Islet of Langerhans (tissue), 1 donor: Measurements from ENCODE around the gene POPDC3.
"Not testable (repeated sequence)": the region's sequence is repeated elsewhere in the genome, so short reads cannot be mapped to it uniquely, and the experiment has no call there.

ENCODE experiments used
- FAIRE-seq: peaks from one replicate; lab custom pipeline; 2011; peaks lifted over from hg19 to GRCh38; lab: Jason Lieb, UNC

POPDC3 gene

DNA sequence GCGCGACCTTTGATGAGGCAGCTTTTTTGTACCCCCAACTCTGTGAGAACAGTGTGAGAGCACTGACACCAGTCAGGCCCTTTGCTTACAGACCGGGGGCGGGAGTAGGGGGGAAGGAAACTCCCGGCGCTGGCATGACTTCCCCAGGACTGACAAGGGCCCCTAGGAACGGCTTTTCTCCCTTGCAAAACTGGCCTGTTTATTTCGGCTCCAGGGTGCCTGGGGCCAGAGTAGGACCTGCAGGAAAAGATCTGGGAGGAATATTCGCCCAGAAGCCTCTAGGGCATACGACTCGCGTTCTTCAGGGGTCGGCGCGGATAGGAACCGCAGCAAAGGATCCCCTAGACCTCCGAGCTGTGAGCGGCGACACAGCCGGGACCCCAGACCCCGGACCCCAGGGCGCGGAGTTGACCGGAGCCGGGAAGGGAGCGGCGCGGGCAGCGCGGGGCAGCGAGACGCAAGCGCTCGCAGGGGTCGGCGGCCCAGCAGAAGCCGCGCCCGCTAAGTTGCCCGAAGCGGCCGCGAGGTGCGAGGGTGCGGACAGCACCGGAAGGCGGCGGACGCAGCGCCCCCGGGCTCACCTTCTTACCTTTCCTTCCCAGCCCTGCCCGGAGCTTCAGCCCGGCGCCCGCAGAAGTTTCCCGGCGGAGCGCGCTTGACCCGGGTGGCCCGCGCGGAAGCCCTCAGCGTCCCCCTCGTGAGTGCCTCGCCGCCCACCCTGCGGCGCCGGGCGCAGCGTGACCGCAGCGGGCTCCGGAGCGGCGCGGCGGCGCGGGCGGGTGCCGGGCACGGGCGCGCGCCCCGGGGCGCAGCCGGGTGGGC lies at the start of gene POPDC3:
POPDC3 (minus strand) TSS at position 771 of the 822 bp plus-strand sequence. CDS start 18,105 bp downstream, outside the sequence.
- no peak for FAIRE-seq

DNA sequence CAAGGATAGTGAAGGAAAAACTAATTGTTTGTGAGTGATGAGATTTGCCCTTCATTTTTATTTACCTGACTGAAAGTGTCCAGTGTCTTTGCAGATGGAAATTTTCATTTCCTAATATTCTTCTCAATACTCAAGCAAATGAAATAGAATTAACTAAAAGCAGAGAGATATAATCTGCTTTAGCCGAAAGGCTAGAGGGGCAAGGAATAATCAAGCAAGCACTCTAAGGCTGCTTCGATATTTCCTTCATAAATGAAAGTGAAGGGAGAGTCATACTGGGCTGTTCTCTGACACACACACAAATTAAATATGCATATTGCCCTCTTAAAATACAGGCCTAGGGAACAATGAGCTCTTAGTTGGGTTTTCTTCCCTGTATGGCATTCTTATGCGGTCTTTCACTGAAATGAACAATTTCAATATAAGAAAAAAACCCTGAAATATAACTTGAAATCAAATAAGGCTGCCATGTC lies 47.5 kb upstream of the POPDC3 start:
- no peak for FAIRE-seq

DNA sequence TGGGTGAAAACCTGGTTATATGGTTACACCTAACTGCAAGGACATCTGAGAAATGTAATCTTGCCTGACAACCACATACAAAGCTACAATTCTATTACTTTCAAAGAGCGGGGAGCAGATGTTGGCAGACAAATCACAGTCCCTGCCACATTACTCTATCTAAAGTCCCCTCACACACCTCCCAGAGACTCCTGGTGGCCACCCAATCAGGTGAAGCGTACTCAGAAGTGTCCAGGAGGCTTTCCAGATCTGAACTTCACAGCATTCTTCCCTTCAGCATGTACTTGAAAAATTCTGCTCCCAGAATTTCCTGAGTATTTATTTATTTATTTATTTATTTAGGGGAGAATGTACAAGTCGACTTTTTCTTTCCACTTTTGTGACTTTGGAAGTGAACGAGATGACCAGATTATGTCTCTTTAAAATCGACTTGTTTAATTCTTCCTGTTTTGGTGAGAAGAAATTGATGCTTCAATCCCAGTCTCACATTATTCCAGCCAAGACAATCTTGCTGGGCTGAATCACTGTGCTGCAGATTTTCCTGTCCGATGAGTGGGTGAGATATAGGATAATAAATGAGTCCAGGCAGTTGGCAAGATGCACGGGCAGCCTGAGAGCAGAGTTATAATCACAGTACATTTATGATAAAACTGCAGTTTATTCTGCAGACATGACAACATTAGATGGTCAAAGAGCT lies 46.9 kb upstream of the POPDC3 start:
- FAIRE-seq: no peak

GRCh38 chr6:105223242-105223641 lies 43.4 kb upstream of the POPDC3 start:
- no peak for FAIRE-seq

DNA sequence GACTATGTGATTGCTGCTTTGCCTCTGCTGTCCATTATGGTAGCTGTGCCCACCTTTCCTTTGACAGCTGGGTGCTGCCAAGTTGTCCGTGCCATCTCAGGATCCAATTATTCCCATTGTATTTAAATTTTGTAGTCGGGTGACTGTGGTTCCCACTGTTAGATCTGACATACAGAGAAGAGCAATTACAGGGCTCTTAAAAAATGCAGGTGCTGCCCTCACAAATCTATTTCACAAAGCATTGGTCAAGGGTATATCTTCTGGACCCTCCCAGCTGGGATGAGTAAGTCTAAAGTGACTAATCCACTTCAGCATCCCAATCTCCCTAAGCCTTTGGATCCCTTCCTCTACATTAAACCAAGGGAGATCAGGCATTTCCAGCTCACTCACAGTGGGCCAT lies 41.4 kb upstream of the POPDC3 start:
- FAIRE-seq: not testable (repeated sequence)

DNA sequence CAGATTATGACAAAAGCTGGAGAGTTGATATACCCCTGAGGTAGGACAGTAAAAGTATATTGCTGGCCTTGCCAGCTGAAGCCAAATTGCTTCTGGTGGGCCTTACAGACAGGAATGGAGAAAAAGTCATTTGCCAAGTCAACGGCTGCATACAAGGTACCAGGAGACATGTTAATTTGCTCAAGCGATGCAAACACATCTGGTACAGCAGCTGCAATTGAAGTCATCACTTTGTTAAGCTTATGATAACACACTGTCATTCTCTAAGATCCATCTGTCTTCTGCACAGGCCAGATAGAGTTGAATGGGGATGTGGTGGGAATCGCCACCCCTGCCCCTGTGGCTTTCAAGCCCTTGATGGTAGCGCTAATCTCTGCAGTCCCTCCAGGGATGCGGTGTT lies 40.4 kb upstream of the POPDC3 start:
- FAIRE-seq: no peak

DNA sequence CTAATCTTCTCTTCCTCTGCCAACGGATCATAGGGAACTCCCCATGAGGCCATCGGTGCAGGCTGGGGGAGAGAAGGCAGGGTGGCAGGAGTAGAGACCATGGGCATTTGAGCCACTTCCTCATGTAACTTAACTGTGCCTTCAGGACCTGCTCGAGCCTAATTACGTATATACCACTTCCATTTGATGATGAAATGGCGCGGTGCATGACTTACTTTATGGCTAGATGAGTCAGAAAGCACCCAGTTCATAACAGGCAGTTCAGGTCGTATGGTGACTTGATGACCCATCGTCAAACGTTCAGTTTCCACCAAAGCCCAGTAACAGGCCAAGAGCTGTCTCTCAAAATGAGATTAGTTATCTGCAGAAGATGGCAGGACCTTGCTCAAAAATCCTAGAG lies 39.4 kb upstream of the POPDC3 start:
- not testable (repeated sequence) for FAIRE-seq

DNA sequence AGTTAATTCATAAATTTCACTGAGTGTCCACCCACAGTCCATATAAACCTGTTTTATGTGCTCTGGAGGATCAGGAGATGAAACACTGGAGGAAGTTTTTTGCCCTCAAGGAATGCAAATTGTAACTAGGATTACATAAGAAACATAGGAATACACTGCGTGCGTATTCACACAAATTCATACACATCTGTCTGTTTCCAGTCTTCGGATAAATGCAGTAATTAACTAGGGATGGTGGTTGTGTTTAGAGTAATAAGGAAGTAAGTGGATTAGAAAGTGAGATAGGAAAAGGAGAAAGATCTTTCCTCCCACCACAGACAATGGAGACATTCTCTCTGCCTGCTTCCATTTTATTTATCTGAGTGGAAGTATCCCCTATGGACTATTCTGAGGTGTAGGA lies 35.7 kb upstream of the POPDC3 start:
- no peak for FAIRE-seq

DNA sequence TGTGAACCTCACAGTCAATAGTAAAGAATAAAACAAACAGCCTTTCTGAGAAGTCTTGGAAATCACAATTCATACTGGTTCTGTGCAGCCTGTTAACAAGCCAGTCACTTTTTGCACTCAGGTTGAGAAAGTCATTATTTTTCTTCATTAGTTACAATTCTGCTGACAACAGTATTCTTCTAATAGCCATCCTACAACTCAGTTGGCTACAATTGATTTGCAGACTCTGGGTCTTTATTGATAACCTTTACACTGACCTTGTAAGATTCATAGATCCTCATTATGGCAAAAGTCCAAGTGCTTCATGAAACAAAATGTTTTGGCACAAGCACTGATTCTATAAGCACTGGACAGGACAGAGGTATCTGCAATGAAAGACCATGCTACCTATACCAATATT lies 34.9 kb upstream of the POPDC3 start:
- no peak for FAIRE-seq

DNA sequence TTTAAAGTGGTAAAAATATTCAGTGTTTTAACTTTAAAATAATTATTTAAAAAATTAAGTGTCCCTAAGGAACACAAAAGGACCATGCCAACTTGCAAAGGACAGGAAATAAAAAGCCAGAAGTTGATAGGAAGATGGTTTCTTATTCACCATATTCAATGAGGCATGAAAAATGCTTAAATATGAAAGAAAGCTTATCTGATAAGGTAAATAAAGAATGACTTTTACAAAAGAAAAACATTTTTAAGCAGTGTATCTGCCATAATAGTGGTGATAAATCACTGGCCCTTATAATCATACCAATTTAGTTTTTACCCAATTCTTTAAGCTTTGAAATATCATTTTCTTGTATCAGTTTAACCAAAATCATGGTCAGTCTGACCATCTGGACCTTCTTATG lies 33.5 kb upstream of the POPDC3 start:
- FAIRE-seq: no peak

GRCh38 chr6:105212587-105212986 lies 32.8 kb upstream of the POPDC3 start:
- FAIRE-seq: no peak

DNA sequence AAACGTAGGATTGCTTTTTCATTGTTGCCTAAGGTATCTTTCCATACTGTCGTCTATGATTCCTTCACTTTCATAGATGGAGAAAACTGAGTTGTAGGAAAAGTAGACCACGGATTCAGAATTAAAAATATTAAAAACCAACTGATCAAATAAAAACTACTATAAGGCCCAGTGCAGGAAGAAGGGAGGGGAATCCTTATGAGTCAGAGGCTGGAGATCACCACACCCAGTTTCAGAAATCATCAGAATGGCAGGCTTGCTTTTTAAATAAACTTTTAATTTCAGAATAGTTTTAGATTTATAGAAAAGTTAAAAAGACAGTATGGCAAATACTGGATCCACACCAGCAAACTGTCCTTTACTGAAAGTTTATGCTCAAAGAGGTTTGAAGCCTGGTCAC lies 32.0 kb upstream of the POPDC3 start:
- no peak for FAIRE-seq

- FAIRE-seq: no peak
Observed at GRCh38 chr6:105210932-105211531, 31.2 kb upstream of the POPDC3 start.

DNA sequence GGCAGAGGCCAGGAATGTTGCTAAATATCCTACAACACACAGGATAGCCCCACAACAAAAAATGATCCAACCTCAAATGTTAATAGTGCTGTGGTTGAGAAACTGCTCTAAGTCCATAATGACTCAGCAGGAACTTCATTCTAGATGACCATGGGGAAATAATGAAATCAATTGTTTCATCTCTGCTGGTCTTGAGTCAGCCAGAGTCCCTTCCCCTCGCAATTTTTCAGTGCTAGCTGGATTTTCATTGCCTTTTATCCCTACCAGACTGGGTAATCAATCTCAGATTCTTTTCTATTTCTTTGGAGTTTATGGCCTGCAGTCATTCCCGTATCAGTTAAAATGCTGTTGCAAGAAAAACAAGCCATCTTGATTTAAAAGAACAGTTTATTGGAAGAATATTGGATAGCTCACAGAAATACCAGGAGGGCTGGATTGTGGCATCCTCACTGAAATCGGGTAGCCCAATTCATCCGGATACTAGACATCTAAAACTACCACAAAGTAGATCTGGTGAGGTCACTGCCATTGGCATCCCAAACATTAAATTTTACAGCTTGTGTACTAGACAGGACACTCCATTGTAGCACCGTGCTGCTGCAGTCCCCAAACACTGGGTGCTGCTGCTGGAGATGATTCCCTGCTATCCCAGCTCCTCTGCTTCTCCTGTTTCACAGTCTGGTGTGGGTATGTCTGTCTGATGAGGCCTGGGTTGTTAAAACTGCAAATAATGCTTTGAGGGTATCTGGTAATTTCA lies 30.3 kb upstream of the POPDC3 start:
- no peak for FAIRE-seq

- no peak for FAIRE-seq
Observed at GRCh38 chr6:105207524-105208269, 27.9 kb upstream of the POPDC3 start.

GRCh38 chr6:105204768-105205167 lies 25.0 kb upstream of the POPDC3 start:
- no peak for FAIRE-seq

- no peak for FAIRE-seq
Observed at GRCh38 chr6:105204331-105204730, 24.5 kb upstream of the POPDC3 start.

DNA sequence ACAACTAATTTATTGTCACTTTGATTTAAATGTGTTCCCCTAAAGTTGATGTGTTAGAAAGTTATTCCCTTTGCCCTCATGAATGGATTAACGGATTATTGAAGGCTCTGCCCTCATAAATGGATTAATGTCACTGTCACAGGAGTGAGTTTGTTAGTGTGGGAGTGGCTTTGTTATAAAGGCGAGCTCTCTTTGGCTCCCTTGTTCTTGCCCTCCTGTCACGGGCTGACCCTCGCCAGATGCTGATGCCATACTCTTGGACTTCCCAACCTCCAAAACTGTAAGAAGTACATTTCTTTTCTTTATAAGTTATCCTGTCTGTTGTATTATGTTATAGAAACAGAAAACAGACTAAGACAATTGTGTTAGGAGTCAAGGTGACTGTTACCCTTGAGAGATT lies 22.7 kb upstream of the POPDC3 start:
- no peak for FAIRE-seq

DNA sequence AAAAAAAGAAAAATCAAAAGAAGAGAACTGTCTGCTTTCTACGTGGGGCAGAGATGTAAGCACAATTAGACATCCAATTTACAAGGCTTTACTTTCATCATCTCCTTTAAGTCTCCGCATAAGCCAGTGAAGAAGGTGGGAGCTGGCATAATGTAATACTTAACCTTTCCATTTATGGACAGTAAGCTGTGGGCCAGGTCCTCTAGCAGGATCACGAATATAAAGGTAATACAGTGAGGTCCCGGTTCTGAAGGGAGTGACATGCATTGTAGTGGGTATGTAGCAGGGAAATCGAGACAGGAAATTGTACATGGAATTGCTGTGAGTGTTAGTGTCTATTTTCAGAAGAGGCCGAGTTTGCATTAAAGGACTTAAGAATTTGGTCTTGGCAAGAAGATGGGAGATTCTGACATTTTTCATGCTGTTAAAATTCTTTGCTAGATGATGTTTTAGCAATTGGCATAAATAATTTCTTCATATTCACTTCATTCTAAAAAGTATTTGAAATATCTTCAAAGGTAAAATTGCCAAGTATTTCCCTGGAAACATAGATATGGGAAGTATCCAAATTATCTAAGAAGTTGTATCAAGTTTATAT lies 20.4 kb upstream of the POPDC3 start:
- FAIRE-seq: no peak

DNA sequence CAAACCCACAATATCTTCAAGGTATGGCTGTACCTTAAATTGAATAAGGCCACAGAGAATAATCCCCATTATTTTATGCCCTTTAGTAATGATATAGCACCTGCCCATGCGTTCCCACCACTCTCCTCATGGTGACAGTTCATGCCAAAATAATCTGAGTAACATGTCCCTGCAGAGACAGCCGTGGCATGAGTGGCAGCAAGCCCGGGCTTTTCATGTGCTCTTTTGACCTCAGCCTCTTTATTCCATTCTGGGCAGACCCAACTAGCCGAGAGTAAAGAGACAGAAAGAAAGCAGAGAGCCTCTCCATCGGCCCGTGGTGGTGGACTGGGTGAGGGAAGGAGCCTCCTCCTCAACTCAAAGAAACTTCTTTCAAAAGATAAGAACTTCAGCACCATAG lies 19.9 kb upstream of the POPDC3 start:
- no peak for FAIRE-seq

DNA sequence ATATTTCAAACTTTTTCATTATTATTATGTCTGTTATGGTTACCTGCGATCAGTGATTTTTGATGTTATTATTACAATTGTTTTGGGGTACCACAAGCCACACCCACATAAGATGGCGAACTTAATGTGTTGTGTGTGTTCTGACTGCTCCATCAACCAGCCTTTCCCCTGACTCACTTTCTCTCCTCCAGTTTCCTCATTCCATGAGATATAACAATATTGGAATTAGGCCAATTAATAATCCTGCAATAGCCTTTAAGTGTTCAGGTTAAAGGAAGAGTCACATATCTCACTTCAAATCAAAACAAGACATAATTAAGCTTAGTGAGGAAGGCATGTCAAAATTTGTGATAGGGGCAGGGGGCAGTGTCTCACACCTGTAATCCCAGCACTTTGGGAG lies 16.3 kb upstream of the POPDC3 start:
- no peak for FAIRE-seq
